ACC112 (cell line): Measurements from ENCODE around the gene TTR.

ENCODE experiments used
- H2AFZ ChIP-seq: fragments of 200-600 bp; sonication (generic); one replicate; pipeline ENCODE4 v1.6.0; 2017; ENCODE audit warnings: antibody characterized with exemption, low read length; ENCODE audit not compliant: unreplicated experiment
- H3K27ac ChIP-seq: fragments of 200-600 bp; sonication (generic); 2 replicates; pipeline ENCODE4 v1.5.1; 2014; ENCODE audit warnings: low read depth, mild to moderate bottlenecking, antibody characterized with exemption, low read length, moderate library complexity
- H3K27me3 ChIP-seq: fragments of 200-600 bp; sonication (generic); 2 replicates; pipeline ENCODE4 v1.6.1; 2014; ENCODE audit warnings: mild to moderate bottlenecking, antibody characterized with exemption, low read length, moderate library complexity, mixed read lengths; ENCODE audit not compliant: insufficient read depth
- H3K36me3 ChIP-seq: fragments of 200-600 bp; sonication (generic); 2 replicates; pipeline ENCODE4 v1.6.1; 2016; ENCODE audit warnings: mild to moderate bottlenecking, antibody characterized with exemption, low read length, moderate library complexity, mixed read lengths; ENCODE audit not compliant: insufficient read depth
- H3K4me1 ChIP-seq: fragments of 200-600 bp; sonication (generic); one replicate; pipeline ENCODE4 v1.6.1; 2016; ENCODE audit warnings: low read length, mixed read lengths; ENCODE audit not compliant: insufficient read depth, unreplicated experiment, control insufficient read depth
- H3K4me3 ChIP-seq: fragments of 200-600 bp; sonication (generic); 2 replicates; pipeline ENCODE4 v1.5.1; 2014; ENCODE audit warnings: mild to moderate bottlenecking, low read depth, low read length
- H3K79me2 ChIP-seq: fragments of 200-600 bp; sonication (generic); one replicate; pipeline ENCODE4 v1.6.0; 2016; ENCODE audit warnings: low read length; ENCODE audit not compliant: control insufficient read depth, unreplicated experiment, insufficient read depth

TTR gene

GRCh38 chr18:31614044-31614443 lies 22.4 kb downstream of the TTR start:
- peaks cover 7% of the 10 kb centered on the region for H3K27me3 ChIP-seq
- H3K4me3 ChIP-seq, result no peak overlapping the region
- no peak overlapping the region for H3K27ac ChIP-seq
- no peaks in the 10 kb centered on the region for H3K4me1 ChIP-seq
- no peaks in the 10 kb centered on the region for H3K79me2 ChIP-seq
- no peaks in the 10 kb centered on the region for H3K36me3 ChIP-seq
- H2AFZ ChIP-seq, result no peak overlapping the region

GRCh38 chr18:31616586-31616985 lies 24.9 kb downstream of the TTR start:
- no peaks in the 10 kb centered on the region for H3K36me3 ChIP-seq
- H3K4me3 ChIP-seq, result no peak overlapping the region
- H3K79me2 ChIP-seq, result no peaks in the 10 kb centered on the region
- no peaks in the 10 kb centered on the region for H3K4me1 ChIP-seq
- no peak overlapping the region for H2AFZ ChIP-seq
- no peaks in the 10 kb centered on the region for H3K27me3 ChIP-seq
- H3K27ac ChIP-seq, result no peak overlapping the region

GRCh38 chr18:31617031-31617717 lies 25.5 kb downstream of the TTR start:
- Histone ChIP-seq H2AFZ (no peak overlapping the region), H3K36me3 (no peaks in the 10 kb centered on the region), H3K4me1 (no peaks in the 10 kb centered on the region)

GRCh38 chr18:31618801-31619200 lies 27.1 kb downstream of the TTR start:
- Histone ChIP-seq H3K36me3 (no peaks in the 10 kb centered on the region), H3K27ac (no peak overlapping the region), H3K4me3 (no peak overlapping the region), H3K27me3 (no peaks in the 10 kb centered on the region), H2AFZ (no peak overlapping the region), H3K4me1 (no peaks in the 10 kb centered on the region), H3K79me2 (no peaks in the 10 kb centered on the region)

More at GRCh38 chr18:31617031-31617717, 25.5 kb downstream of the TTR start:
- no peaks in the 10 kb centered on the region for H3K79me2 ChIP-seq
- H3K27me3 ChIP-seq, result no peaks in the 10 kb centered on the region
- H3K4me3 ChIP-seq, result no peak overlapping the region
- H3K27ac ChIP-seq, result no peak overlapping the region

GRCh38 chr18:31619291-31619690 lies 27.6 kb downstream of the TTR start:
- Histone ChIP-seq H3K27me3 (no peaks in the 10 kb centered on the region), H3K4me1 (no peaks in the 10 kb centered on the region), H3K79me2 (no peaks in the 10 kb centered on the region), H3K36me3 (no peaks in the 10 kb centered on the region), H2AFZ (no peak overlapping the region), H3K4me3 (no peak overlapping the region), H3K27ac (no peak overlapping the region)

GRCh38 chr18:31624892-31625640 lies 33.4 kb downstream of the TTR start:
- Histone ChIP-seq H3K36me3 (no peaks in the 10 kb centered on the region), H3K4me3 (no peak overlapping the region), H2AFZ (no peak overlapping the region), H3K4me1 (no peaks in the 10 kb centered on the region), H3K27me3 (no peaks in the 10 kb centered on the region), H3K27ac (no peak overlapping the region), H3K79me2 (no peaks in the 10 kb centered on the region)

GRCh38 chr18:31626409-31626808 lies 34.7 kb downstream of the TTR start:
- Histone ChIP-seq H3K27me3 (no peaks in the 10 kb centered on the region), H3K4me3 (no peak overlapping the region), H3K4me1 (no peaks in the 10 kb centered on the region), H2AFZ (no peak overlapping the region), H3K27ac (no peak overlapping the region), H3K36me3 (no peaks in the 10 kb centered on the region), H3K79me2 (no peaks in the 10 kb centered on the region)

- Histone ChIP-seq H3K27me3 (no peaks in the 10 kb centered on the region), H3K4me3 (no peak overlapping the region), H3K36me3 (no peaks in the 10 kb centered on the region), H3K4me1 (no peaks in the 10 kb centered on the region), H3K79me2 (no peaks in the 10 kb centered on the region), H3K27ac (no peak overlapping the region), H2AFZ (no peak overlapping the region)
These were observed 38.9 kb downstream of the TTR start for GRCh38 chr18:31630549-31630948.

- Histone ChIP-seq H2AFZ (no peak overlapping the region), H3K4me1 (no peaks in the 10 kb centered on the region), H3K27ac (no peak overlapping the region), H3K79me2 (no peaks in the 10 kb centered on the region), H3K36me3 (no peaks in the 10 kb centered on the region), H3K4me3 (no peak overlapping the region), H3K27me3 (no peaks in the 10 kb centered on the region)
These were observed 39.8 kb downstream of the TTR start for GRCh38 chr18:31631526-31631925.

- no peaks in the 10 kb centered on the region for H3K79me2 ChIP-seq
These were observed 40.7 kb downstream of the TTR start for GRCh38 chr18:31632356-31632755.

More at GRCh38 chr18:31632356-31632755, 40.7 kb downstream of the TTR start:
- H3K27ac ChIP-seq, result no peak overlapping the region
- H3K27me3 ChIP-seq, result no peaks in the 10 kb centered on the region
- H3K4me1 ChIP-seq, result no peaks in the 10 kb centered on the region
- H3K4me3 ChIP-seq, result no peak overlapping the region
- no peaks in the 10 kb centered on the region for H3K36me3 ChIP-seq
- H2AFZ ChIP-seq, result no peak overlapping the region
